Measurements from ENCODE around the gene DLG2. TPM values are rescaled to one million over a fixed set of nuclear protein-coding genes. Genes with fewer than 3 reads are reported as not detected.

The DLG2 gene
- total and polyA plus RNA-seq, 2 donors (not counting 3 experiments of a cell fraction or from before 2014, with no cell fraction given) = 0.15 to 1.1 TPM

DNA sequence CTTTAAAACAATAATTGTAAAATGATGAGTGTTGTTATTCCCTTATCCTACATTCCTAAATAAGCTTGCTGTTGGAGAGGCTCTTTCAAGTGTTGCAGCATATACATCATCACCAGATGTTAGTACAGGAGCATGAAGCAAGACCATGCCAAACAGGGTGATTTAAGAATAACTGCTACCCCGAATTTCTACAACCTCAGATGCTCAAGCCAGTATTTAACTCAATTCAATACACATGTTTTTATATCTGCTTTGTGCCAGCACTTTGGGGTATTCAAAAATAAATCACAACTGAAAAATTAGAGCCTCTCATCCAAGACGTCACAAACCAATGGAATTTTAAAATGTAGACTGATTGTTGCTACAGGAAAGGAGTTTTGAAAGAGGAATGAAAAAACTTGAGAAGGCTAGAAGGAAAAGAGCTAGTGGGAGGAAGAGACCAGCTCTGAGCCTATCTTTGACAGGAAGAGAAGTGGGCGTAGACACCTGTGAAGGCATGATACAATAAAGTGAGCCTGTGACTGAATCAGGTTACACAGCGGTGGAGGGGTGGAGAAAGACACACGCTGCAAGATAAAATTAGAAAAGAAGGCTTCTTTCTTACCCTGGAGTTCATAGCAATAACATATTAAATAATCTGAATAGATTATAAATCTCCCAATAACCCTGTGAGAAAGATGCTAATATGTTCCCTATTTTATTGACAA, 95.8 kb downstream of the DLG2 start:
- DNase-seq (ENCODE audit: low read depth, low spot score) = no peak
- ChIA-PET POLR2A (no interaction called here), CTCF (no interaction called here)
- TF ChIP-seq EZH2 (IDR thresholded peaks at IDR 0.05; ENCODE audit: borderline replicate concordance, low read depth, low read length, severe bottlenecking) (no peak), POLR2A (IDR thresholded peaks at IDR 0.05; ENCODE audit: low read depth, low read length) (no peak), MYC (IDR thresholded peaks at IDR 0.05; ENCODE audit: low read depth, low read length) (no peak), JUN (IDR thresholded peaks at IDR 0.05; ENCODE audit: borderline replicate concordance, insufficient read depth, insufficient read length, low read depth) (no peak), FOS (IDR thresholded peaks at IDR 0.05; ENCODE audit: borderline replicate concordance, insufficient read depth, low read length) (no peak), GATA2 (IDR thresholded peaks at IDR 0.05; ENCODE audit: insufficient read depth, insufficient read length, low read depth, low read length) (no peak), POLR2AphosphoS5 (IDR thresholded peaks at IDR 0.05; ENCODE audit: insufficient read depth, low read depth, low read length) (no peak)
- TF ChIP-seq, protein P1, sequence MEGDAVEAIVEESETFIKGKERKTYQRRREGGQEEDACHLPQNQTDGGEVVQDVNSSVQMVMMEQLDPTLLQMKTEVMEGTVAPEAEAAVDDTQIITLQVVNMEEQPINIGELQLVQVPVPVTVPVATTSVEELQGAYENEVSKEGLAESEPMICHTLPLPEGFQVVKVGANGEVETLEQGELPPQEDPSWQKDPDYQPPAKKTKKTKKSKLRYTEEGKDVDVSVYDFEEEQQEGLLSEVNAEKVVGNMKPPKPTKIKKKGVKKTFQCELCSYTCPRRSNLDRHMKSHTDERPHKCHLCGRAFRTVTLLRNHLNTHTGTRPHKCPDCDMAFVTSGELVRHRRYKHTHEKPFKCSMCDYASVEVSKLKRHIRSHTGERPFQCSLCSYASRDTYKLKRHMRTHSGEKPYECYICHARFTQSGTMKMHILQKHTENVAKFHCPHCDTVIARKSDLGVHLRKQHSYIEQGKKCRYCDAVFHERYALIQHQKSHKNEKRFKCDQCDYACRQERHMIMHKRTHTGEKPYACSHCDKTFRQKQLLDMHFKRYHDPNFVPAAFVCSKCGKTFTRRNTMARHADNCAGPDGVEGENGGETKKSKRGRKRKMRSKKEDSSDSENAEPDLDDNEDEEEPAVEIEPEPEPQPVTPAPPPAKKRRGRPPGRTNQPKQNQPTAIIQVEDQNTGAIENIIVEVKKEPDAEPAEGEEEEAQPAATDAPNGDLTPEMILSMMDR (IDR thresholded peaks at IDR 0.05; ENCODE audit: extremely low read depth in 1 of 2, insufficient read depth in 1 of 2, low read depth in 1 of 2, low read length in 2 of 2) = no peak
- TF ChIP-seq, protein P2, sequence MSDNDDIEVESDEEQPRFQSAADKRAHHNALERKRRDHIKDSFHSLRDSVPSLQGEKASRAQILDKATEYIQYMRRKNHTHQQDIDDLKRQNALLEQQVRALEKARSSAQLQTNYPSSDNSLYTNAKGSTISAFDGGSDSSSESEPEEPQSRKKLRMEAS (IDR thresholded peaks at IDR 0.05; ENCODE audit: insufficient read depth, insufficient read length) = no peak
- Histone ChIP-seq H3K4me3 (replicated peaks in 1 of 3; ENCODE audit: insufficient read depth in 1 of 3, low read depth in 1 of 3, low read length in 3 of 3) (no peak overlapping the region), H3K27me3 (ENCODE audit: control insufficient read depth in 2 of 2, insufficient read depth in 2 of 2, low read length in 2 of 2) (no peaks in the 10 kb centered on the region), H4K20me1 (replicated peaks; ENCODE audit: control insufficient read depth, extremely low read depth, insufficient read depth, low read length) (no peaks in the 10 kb centered on the region), H3K4me2 (ENCODE audit: insufficient read depth, low read length) (no peak overlapping the region), H3K9me1 (replicated peaks; ENCODE audit: control insufficient read depth, extremely low read depth, insufficient read depth, low read length) (no peaks in the 10 kb centered on the region), H3K9ac (replicated peaks; ENCODE audit: extremely low read depth, insufficient read depth, low read length) (no peak overlapping the region), H3K79me2 (ENCODE audit: control insufficient read depth, insufficient read depth, low read length) (no peaks in the 10 kb centered on the region), H2AFZ (ENCODE audit: low read depth, low read length) (no peak overlapping the region), H3K36me3 (ENCODE audit: control insufficient read depth in 2 of 2, extremely low read depth in 1 of 2, insufficient read depth in 2 of 2, low read length in 2 of 2) (no peaks in the 10 kb centered on the region), H3K4me1 (ENCODE audit: control insufficient read depth, extremely low read depth, insufficient read depth, low read length) (no peaks in the 10 kb centered on the region), H3K27ac (ENCODE audit: insufficient read depth, low read depth, low read length) (no peak overlapping the region), H3K9me3 (replicated peaks; ENCODE audit: control insufficient read depth, insufficient read depth, low read length) (no peaks in the 10 kb centered on the region)
- no TSS peak for BruUV-seq (replicated peaks)
- no peak for FAIRE-seq
- dilution Hi-C loops (cut with MboI; ENCODE audit: extremely low pct_ligation_motif_present, low sequenced_read_pairs) (no loop called here), intact Hi-C loops (cut with micrococcal nuclease) (no loop called here)
